Liver (tissue), 9 donors: Measurements from ENCODE around the gene BFSP2. TPM values are rescaled to one million over a fixed set of nuclear protein-coding genes. Genes with fewer than 3 reads are reported as not detected.

ENCODE experiments used
- DNase-seq: peaks from one replicate; pipeline ENCODE4 v3.0.0-alpha.2; 2017; ENCODE audit warnings: low spot score
- H3K27ac ChIP-seq, 2 donors: one replicate each; pipeline ENCODE4 v1.7.0; 2013; ENCODE audit warnings: inconsistent platforms in 2 of 2, low read length in 2 of 2, control low read depth in 1 of 2, low read depth in 1 of 2, mild to moderate bottlenecking in 1 of 2
- H3K27me3 ChIP-seq, 4 donors: one replicate each; pipeline versions ENCODE4 v1.6.1 to v1.7.0; 2013; ENCODE audit warnings: low read length in 3 of 4, inconsistent platforms in 1 of 4, mild to moderate bottlenecking in 1 of 4, moderate library complexity in 1 of 4; ENCODE audit not compliant: control insufficient read depth in 4 of 4, insufficient read depth in 4 of 4
- H3K36me3 ChIP-seq, 4 donors: one replicate each; pipeline versions ENCODE4 v1.6.1 to v1.7.0; 2013; ENCODE audit warnings: low read length in 3 of 4, mild to moderate bottlenecking in 3 of 4, low read depth in 1 of 4, moderate library complexity in 1 of 4; ENCODE audit not compliant: control insufficient read depth in 4 of 4, insufficient read depth in 3 of 4
- H3K4me1 ChIP-seq, 4 donors: one replicate each; pipeline versions ENCODE4 v1.6.1 to v1.7.0; 2013; ENCODE audit warnings: low read length in 3 of 4, mild to moderate bottlenecking in 3 of 4, moderate library complexity in 1 of 4; ENCODE audit not compliant: control insufficient read depth in 4 of 4, insufficient read depth in 4 of 4
- H3K4me3 ChIP-seq, 3 donors: one replicate each; pipeline versions ENCODE4 v1.6.1 to v1.7.0; 2013; ENCODE audit warnings: low read length in 3 of 3, control low read depth in 1 of 3, low read depth in 1 of 3, mild to moderate bottlenecking in 1 of 3
- H3K9ac ChIP-seq, 2 donors: one replicate each; pipeline ENCODE4 v1.7.0; 2013; ENCODE audit warnings: low read length in 2 of 2, mild to moderate bottlenecking in 2 of 2, moderate library complexity in 2 of 2, control low read depth in 1 of 2, low read depth in 1 of 2
- H3K9me3 ChIP-seq, 4 donors: one replicate each; pipeline versions ENCODE4 v1.6.1 to v1.7.0; 2013; ENCODE audit warnings: low read length in 3 of 4; ENCODE audit not compliant: control insufficient read depth in 4 of 4
- FOXA1 ChIP-seq: IDR thresholded peaks from 2 replicates; pipeline ENCODE4 v1.6.1; 2016; ENCODE audit warnings: antibody characterized with exemption
- GABPA ChIP-seq, 2 donors: IDR thresholded peaks in 1 of 2; conservative IDR thresholded peaks in 1 of 2; 2 replicates each; pipeline ENCODE4 v1.6.1; 2016; ENCODE audit warnings: antibody characterized with exemption in 2 of 2, mild to moderate bottlenecking in 1 of 2, moderate library complexity in 1 of 2
- HNF4A ChIP-seq, 2 donors: conservative IDR thresholded peaks; 2 replicates each; pipeline ENCODE4 v1.6.1; 2016; ENCODE audit warnings: antibody characterized with exemption in 2 of 2, mild to moderate bottlenecking in 2 of 2
- HNF4G ChIP-seq: IDR thresholded peaks from 2 replicates; pipeline ENCODE4 v1.6.1; 2016; ENCODE audit warnings: antibody characterized with exemption
- NR2F2 ChIP-seq: IDR thresholded peaks from 2 replicates; pipeline ENCODE4 v1.6.1; 2016; ENCODE audit warnings: antibody characterized with exemption
- RAD21 ChIP-seq, 2 donors: IDR thresholded peaks; 2 replicates each; pipeline ENCODE4 v1.6.1; 2016; ENCODE audit warnings: antibody characterized with exemption in 2 of 2, mild to moderate bottlenecking in 2 of 2
- RXRA ChIP-seq, 2 donors: IDR thresholded peaks; 2 replicates each; pipeline ENCODE4 v1.6.1; 2017 to 2018; ENCODE audit warnings: antibody characterized with exemption in 2 of 2, mild to moderate bottlenecking in 1 of 2
- SP1 ChIP-seq: IDR thresholded peaks from 2 replicates; pipeline ENCODE4 v1.6.1; 2018; ENCODE audit warnings: antibody characterized with exemption, mild to moderate bottlenecking
- YY1 ChIP-seq: IDR thresholded peaks from 2 replicates; pipeline ENCODE4 v1.6.1; 2016; ENCODE audit warnings: antibody characterized with exemption, mild to moderate bottlenecking
- WGBS: extraction: QIAGEN DNeasy Blood & Tissue Kit; methylation state at CpG from one replicate; pipeline ENCODE4 v1.1.7; 2013; 5-methylcytosine and 5-hydroxymethylcytosine counted together
- polyA plus RNA-seq, 2 donors: library from polyadenylated mRNA; stranded (reverse) in 1 of 2; unstranded in 1 of 2; fragments of 200-250 nt in 1 of 2; fragments of >200 nt in 1 of 2; fragmentation: Nextera tagmentation in 1 of 2; extraction: Ambion mirVana in 1 of 2; gene quantifications; one replicate each; pipeline versions ENCODE4 v1.2.1 to v1.2.3, GENCODE V29; 2013 to 2015
- total RNA-seq, 2 donors: library from RNA; depleted of rRNA; stranded (reverse); fragments of >200 nt; gene quantifications; one replicate each; pipeline ENCODE4 v1.2.3, GENCODE V29; 2014
- TF ChIP-seq, protein P1 (sequence below): IDR thresholded peaks from 2 replicates; pipeline ENCODE4 v1.6.1; 2016; ENCODE audit warnings: antibody characterized with exemption
- TF ChIP-seq, protein P2 (sequence below): fragments of 150-350 bp; IDR thresholded peaks from 2 replicates; pipeline ENCODE4 v1.5.1; 2017; ENCODE audit warnings: improper control_type of control experiment, low read depth, low read length; ENCODE audit not compliant: missing input control
- TF ChIP-seq, protein P3 (sequence below): IDR thresholded peaks from 2 replicates; pipeline ENCODE4 v1.6.1; 2016; ENCODE audit warnings: antibody characterized with exemption
- TF ChIP-seq, protein P4 (sequence below): IDR thresholded peaks from 2 replicates; pipeline ENCODE4 v1.6.1; 2016; ENCODE audit warnings: antibody characterized with exemption
- donor health status: healthy.
- donor health status: healthy.
- donor health status: healthy.
- donor health status: healthy.
- donor health status: healthy.

BFSP2 gene
- total and polyA plus RNA-seq, 4 donors: 0.42 TPM; not detected in 3

DNA sequence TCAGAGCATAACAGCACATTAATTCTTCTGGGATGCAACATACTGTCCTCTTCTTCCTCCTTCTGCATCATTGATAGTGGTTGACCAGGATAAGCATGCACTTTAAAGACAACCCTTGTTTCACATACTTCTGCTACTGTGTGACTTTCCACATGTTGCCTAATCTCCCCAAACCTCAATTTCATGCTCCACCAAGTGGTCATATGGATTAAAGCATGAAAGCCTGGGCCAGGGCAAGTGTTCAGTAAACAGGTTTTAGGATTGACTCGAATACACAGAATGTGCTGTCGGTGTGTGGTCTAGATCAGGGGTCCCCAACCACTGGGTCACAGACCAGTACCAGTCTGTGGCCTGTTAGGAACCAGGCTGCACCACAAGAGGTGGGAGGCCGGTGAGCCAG, 22.5 kb upstream of the BFSP2 start:
- Histone ChIP-seq H3K27me3 (no peaks in the 10 kb centered on the region), H3K27ac (no peak overlapping the region), H3K36me3 (no peaks in the 10 kb centered on the region), H3K9ac (no peak overlapping the region), H3K4me3 (no peak overlapping the region), H3K9me3 (no peaks in the 10 kb centered on the region), H3K4me1 (peaks cover 2 to 18% (median 14%) of the 10 kb centered on the region in 4 donors)
- no peak for DNase-seq
- TF ChIP-seq, protein P1, sequence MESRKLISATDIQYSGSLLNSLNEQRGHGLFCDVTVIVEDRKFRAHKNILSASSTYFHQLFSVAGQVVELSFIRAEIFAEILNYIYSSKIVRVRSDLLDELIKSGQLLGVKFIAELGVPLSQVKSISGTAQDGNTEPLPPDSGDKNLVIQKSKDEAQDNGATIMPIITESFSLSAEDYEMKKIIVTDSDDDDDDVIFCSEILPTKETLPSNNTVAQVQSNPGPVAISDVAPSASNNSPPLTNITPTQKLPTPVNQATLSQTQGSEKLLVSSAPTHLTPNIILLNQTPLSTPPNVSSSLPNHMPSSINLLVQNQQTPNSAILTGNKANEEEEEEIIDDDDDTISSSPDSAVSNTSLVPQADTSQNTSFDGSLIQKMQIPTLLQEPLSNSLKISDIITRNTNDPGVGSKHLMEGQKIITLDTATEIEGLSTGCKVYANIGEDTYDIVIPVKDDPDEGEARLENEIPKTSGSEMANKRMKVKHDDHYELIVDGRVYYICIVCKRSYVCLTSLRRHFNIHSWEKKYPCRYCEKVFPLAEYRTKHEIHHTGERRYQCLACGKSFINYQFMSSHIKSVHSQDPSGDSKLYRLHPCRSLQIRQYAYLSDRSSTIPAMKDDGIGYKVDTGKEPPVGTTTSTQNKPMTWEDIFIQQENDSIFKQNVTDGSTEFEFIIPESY: no peak
- TF ChIP-seq HNF4A (conservative IDR thresholded peaks at IDR 0.05): no peak
- no peak for TF ChIP-seq GABPA (IDR thresholded peaks at IDR 0.05 in 1 of 2, conservative IDR thresholded peaks at IDR 0.05 in 1 of 2)
- no peak for TF ChIP-seq FOXA1
- no peak for TF ChIP-seq RXRA (IDR thresholded peaks at IDR 0.05)
- TF ChIP-seq RAD21 (IDR thresholded peaks at IDR 0.05): peak; percentile 79 to 87
- TF ChIP-seq, protein P2, sequence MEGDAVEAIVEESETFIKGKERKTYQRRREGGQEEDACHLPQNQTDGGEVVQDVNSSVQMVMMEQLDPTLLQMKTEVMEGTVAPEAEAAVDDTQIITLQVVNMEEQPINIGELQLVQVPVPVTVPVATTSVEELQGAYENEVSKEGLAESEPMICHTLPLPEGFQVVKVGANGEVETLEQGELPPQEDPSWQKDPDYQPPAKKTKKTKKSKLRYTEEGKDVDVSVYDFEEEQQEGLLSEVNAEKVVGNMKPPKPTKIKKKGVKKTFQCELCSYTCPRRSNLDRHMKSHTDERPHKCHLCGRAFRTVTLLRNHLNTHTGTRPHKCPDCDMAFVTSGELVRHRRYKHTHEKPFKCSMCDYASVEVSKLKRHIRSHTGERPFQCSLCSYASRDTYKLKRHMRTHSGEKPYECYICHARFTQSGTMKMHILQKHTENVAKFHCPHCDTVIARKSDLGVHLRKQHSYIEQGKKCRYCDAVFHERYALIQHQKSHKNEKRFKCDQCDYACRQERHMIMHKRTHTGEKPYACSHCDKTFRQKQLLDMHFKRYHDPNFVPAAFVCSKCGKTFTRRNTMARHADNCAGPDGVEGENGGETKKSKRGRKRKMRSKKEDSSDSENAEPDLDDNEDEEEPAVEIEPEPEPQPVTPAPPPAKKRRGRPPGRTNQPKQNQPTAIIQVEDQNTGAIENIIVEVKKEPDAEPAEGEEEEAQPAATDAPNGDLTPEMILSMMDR: peak; percentile 49
- TF ChIP-seq, protein P3, sequence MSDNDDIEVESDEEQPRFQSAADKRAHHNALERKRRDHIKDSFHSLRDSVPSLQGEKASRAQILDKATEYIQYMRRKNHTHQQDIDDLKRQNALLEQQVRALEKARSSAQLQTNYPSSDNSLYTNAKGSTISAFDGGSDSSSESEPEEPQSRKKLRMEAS: no peak
- TF ChIP-seq HNF4G: no peak
- no peak for TF ChIP-seq SP1
- 71% methylated on average over 3 of the region's 3 CpGs for WGBS

DNA sequence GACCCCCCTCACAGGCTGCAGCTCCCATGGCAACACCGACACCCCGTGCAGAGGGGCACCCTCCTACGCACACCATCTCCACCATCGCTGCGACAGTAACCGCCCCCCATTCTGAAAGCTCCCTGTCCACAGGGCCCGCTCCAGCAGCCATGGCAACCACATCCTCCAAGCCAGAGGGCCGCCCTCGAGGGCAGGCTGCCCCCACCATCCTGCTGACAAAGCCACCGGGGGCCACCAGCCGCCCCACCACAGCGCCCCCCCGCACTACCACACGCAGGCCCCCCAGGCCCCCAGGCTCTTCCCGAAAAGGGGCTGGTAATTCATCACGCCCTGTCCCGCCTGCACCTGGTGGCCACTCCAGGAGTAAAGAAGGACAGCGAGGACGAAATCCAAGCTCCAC, 19.9 kb upstream of the BFSP2 start:
- WGBS: 90% methylated on average over 19 of the region's 19 CpGs

DNA sequence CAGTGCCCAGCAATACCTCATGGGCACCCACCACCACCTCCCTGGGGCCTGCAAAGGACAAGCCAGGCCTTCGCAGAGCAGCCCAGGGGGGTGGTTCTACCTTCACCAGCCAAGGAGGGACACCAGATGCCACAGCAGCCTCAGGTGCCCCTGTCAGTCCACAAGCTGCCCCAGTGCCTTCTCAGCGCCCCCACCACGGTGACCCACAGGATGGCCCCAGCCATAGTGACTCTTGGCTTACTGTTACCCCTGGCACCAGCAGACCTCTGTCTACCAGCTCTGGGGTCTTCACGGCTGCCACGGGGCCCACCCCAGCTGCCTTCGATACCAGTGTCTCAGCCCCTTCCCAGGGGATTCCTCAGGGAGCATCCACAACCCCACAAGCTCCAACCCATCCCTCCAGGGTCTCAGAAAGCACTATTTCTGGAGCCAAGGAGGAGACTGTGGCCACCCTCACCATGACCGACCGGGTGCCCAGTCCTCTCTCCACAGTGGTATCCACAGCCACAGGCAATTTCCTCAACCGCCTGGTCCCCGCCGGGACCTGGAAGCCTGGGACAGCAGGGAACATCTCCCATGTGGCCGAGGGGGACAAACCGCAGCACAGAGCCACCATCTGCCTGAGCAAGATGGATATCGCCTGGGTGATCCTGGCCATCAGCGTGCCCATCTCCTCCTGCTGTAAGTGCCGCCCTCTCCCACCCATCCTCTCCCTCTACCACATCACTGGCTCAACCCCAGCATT, 19.2 kb upstream of the BFSP2 start:
- Histone ChIP-seq H3K9ac (no peak overlapping the region), H3K36me3 (no peaks in the 10 kb centered on the region), H3K27ac (no peak overlapping the region), H3K4me3 (no peak overlapping the region), H3K9me3 (no peaks in the 10 kb centered on the region), H3K4me1 (peaks cover 2 to 18% (median 14%) of the 10 kb centered on the region in 4 donors), H3K27me3 (no peaks in the 10 kb centered on the region)
- DNase-seq: no peak
- WGBS: 96% methylated on average over 16 of the region's 16 CpGs
- TF ChIP-seq NR2F2 (no peak), YY1 (no peak)
- TF ChIP-seq, protein P4, sequence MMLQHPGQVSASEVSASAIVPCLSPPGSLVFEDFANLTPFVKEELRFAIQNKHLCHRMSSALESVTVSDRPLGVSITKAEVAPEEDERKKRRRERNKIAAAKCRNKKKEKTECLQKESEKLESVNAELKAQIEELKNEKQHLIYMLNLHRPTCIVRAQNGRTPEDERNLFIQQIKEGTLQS: no peak
- TF ChIP-seq, protein P3: no peak

More for the DNA sequence above, 19.9 kb upstream of the BFSP2 start:
- no peak overlapping the region for H3K9ac ChIP-seq
- no peak overlapping the region for H3K27ac ChIP-seq
- no peaks in the 10 kb centered on the region for H3K9me3 ChIP-seq
- H3K27me3 ChIP-seq: no peaks in the 10 kb centered on the region
- no peaks in the 10 kb centered on the region for H3K36me3 ChIP-seq
- peaks cover 2 to 18% (median 14%) of the 10 kb centered on the region in 4 donors for H3K4me1 ChIP-seq
- TF ChIP-seq RXRA (IDR thresholded peaks at IDR 0.05) (no peak), HNF4G (no peak), YY1 (no peak), RAD21 (IDR thresholded peaks at IDR 0.05) (no peak), NR2F2 (no peak)
- TF ChIP-seq, protein P3: no peak
- no peak overlapping the region for H3K4me3 ChIP-seq
- no peak for DNase-seq
